ENCODE results near the gene GNG8. TPM values are rescaled to one million over a fixed set of nuclear protein-coding genes. Genes with fewer than 3 reads are reported as not detected.

The GNG8 gene
- polyA plus RNA-seq, 3 donors = 3.2 to 6.9 (median 3.4) TPM

DNA sequence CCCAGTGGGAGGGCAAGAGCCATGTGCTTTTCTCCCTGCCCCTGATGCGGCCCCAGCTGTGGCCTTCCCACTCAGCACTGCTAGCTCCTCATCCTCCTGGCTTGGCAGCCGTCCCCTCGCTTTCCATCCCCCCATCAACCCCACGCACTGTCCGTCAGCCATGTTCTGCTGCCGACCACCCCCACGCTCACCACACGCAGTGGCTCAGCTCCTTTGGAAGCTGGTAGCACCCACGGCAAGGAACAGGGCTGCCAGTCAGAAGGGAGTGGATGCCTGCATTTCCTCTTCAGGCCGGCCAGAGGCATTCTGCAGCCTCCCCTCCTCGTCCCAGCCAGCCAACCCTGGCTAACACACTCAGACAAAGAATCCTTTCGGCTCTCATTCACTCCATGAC is 28.6 kb downstream of the GNG8 start:
- DNase-seq (ENCODE audit: extremely low read depth in 1 of 11, low read depth in 9 of 11, low spot score in 4 of 11) = no peak

DNA sequence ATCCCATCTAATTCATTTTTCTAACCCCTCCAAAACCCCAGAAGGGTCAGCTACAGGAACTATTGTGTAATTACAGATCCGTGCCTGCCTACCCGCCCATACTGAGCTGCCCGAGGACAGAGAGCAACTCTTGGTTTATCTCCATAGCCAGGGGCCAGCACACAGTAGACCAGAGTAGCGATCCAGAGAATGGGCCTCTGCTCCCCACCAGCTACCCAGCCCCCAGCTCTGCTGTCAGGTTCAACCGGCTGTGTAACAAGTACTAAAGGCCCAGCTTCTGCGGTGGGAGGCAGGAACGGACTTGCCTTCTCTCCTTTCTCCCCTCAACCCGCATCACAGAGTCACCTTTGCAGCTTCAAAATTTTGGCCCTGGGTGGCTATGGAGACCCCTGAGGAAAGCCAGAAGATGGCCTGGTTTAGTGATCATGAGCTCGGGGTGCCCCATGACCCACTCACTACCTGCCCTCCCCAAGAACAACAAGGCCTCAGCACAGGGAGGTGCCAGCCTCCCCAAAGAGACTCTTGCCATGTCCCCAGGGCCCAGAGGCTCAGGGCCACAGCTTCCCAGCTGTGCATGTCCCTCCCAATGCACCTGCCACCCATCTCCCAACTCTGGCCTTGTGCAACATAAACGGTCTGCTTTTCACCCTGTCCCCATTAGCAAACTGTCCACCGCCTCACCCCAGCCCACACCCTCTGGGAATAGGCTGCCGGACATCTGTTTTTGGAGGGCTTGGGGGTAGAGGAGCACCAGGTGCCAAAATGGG is 29.1 kb downstream of the GNG8 start:
- DNase-seq (ENCODE audit: extremely low read depth in 1 of 11, low read depth in 9 of 11, low spot score in 4 of 11) = no peak

DNA sequence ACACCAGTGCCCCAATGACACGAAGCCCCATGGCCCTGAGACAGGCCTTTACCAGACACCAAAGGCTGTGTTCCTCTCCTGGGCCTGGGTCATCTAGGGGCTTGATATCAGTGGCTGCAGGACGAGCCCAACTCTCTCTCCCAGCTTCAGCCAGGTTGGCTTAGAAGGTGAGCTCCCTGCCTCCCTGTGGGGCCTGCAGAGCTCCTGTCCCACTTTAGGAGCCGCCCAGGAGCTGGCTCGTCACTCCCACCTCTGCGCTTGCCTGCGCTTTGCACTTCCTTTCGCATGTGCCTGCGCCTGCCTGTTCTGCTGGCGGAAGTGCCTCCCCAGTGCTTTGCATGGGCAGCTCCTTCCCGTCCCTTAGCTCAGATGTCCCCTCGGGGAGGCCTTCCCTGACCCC is 30.0 kb downstream of the GNG8 start:
- DNase-seq (ENCODE audit: extremely low read depth in 1 of 11, low read depth in 9 of 11, low spot score in 4 of 11) = no peak

DNA sequence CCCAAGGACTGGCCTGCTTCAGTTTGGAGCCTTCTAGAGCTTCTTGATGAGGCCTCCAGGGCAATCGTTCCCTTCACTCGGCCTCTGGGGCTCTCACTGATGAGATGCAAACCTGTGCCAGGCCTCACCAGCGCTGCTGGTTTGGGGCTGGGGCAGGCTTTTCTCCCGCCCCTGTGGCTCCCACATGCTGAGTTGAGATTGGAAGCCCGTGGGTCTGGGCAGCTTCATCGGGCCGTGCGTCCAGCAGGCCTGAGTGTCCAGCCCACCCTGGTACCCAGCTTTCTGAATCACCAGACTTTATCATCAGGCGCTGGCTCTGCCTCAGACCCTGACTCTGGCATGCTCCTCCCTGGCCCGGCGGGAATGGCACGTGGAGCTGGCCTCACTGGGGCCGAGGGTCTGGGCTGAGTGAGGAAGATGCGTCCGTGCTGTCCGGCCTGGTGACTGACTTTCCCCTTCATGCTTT is 30.6 kb downstream of the GNG8 start:
- DNase-seq (ENCODE audit: extremely low read depth in 1 of 11, low read depth in 9 of 11, low spot score in 4 of 11) = no peak

DNA sequence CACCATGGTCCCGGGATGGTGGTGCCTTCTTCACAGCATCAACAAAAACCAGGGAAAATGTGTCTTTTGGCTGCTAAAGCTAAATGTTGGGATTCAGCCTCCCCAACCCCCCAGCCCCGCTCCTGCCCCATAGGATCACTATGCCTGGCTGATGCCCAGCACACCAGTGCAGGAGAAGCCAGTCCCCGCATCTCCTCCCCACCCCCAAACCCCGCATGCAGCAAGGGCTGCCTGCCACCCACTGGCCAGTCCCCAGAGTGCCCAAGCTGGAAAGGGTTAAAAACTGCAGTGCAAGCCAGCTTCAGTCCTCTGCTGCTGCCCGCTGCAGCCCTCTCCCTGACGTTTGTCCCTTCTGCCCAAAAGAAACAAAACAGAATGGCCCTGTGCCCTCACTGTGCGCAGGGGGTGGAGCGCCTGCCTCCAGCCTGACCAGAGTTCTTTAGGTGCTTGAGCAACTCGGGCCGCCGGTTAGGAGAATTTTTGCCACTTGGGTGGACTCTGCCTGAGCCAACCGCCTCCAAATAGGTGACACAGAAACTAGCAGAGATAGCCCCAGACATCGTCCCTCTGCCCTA is 31.1 kb downstream of the GNG8 start:
- no peak for DNase-seq (ENCODE audit: extremely low read depth in 1 of 11, low read depth in 9 of 11, low spot score in 4 of 11)

DNA sequence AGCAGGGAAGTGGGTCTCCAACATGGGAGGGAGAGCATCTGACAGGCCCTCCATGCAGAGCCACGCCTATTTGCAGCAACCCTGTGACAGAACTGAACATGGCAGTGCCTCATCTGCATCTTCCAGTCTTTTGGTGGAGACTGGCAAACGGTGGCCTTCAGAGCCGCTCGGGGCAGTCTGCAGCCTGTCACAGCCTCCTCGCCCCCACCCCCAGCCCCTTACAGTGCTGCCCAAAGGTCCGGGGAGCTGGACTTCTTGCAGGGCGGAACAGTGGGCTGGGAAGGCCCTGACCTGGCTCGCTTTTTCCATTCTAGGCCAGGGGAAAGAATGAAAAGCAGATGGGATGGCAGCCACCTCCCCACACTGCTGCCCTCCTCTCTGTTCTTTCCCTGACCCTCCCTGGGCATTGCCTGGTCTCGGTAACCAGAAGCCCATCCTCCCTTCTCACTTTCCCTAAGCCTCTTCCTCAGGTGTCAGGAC is 32.2 kb downstream of the GNG8 start:
- DNase-seq (ENCODE audit: extremely low read depth in 1 of 11, low read depth in 9 of 11, low spot score in 4 of 11) = no peak

DNA sequence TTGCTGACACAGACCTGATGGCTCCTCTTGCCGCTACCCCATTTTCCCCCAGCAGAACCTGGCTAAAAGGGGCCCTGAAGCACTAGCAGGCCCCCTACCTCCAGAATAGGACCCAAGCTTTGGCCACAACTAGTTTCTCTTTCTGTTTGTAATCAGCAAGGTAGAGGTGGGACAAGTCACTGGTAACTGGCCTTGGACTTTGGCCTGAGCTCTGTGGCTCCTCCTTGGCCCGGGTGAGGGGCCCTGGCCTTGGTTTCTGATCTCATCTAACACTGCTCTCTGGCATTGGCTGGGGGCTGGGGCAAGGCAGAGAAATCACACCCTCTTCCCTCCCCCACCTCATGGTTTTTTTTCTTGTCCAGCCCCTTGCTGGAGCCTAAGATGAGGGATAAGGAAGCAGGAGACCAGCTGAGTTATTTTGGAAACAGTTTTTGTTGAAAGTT is 32.8 kb downstream of the GNG8 start:
- no peak for DNase-seq (ENCODE audit: extremely low read depth in 1 of 11, low read depth in 9 of 11, low spot score in 4 of 11)

DNA sequence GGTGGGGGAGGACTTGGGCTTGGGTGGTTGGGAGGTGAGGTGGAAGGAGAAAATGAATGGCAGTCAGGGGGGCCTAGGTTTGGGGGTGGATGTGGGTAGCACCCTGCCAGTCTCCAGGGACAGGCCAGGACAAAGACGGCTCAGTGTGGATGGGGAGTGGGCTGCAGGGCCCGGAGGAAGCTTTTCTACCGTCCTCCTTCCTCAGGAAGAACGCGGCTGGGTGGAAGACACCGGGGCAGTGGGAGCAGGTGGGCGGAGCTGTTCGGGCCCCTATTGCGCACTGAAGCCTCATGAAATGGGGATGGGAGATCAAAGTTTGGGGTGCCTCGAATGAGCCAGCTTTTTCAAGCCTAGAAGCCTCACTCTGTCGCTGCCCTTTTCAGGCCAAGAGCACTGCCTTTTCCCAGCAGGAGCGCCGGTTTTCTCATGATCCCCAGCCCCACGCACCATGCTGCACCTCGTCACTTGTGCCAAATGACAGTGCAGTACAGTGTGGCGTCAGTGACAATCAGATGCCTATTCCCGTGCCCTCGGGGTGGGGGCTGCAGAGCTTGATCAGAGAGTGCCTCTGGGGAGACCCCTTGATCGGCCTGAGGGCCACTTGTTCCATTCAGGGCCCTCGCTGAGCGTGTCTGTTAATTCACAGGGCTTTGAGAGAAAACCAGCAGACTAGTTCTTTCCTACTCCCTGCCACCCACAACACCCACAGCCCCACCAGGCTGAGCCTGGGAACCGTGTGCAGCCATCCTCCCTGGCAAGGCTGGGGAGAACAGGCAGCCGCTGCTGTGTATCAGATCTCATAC is 33.4 kb downstream of the GNG8 start:
- no peak for DNase-seq (ENCODE audit: extremely low read depth in 1 of 11, low read depth in 9 of 11, low spot score in 4 of 11)

DNA sequence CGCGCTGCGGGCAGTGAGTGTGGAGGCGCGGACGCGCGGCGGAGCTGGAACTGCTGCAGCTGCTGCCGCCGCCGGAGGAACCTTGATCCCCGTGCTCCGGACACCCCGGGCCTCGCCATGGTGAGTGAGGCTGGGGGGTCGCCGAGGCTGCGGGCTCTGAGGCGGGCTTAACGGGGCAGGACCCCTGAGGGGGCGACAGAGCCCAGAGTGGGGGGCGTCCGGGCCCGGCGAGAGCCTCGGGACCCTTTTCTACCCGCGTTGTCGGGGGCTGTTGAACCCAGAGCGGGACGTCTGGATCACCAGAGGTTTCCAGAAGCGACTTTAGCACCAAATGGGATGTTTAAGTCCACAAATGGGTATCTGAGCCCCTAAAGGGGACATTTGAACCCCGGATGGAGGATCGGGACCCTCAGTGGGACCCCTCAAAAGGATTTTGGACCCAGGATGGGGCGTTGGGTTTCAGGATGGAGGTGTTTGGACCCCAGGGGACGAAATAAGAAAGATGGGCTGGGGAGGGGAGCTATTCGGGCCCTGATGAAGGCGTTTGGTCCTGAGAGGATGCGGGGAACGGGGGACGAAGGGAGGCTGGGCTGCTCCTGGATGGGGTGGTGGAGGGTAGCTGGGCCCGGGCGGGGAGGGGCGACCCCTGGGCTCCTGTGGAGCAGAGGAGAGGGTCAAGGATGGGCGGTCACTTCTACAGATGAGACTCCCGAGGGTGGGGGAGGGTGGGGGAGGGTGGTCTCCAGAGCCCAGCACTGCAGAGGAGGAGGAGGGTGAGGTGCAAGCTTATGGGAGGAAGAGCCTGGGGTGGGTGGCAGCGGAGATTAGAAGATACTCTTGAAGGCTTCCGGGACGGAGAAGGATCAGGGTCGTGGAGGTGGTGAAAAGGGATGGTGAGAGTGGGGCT is 34.4 kb downstream of the GNG8 start, which contains the start of gene CALM3:
TSS of gene CALM3 (plus strand) at position 13 of the 907 bp plus-strand sequence. CDS start at position 118, 105 bp downstream.
- DNase-seq (ENCODE audit: extremely low read depth in 1 of 11, low read depth in 9 of 11, low spot score in 4 of 11) = no peak

DNA sequence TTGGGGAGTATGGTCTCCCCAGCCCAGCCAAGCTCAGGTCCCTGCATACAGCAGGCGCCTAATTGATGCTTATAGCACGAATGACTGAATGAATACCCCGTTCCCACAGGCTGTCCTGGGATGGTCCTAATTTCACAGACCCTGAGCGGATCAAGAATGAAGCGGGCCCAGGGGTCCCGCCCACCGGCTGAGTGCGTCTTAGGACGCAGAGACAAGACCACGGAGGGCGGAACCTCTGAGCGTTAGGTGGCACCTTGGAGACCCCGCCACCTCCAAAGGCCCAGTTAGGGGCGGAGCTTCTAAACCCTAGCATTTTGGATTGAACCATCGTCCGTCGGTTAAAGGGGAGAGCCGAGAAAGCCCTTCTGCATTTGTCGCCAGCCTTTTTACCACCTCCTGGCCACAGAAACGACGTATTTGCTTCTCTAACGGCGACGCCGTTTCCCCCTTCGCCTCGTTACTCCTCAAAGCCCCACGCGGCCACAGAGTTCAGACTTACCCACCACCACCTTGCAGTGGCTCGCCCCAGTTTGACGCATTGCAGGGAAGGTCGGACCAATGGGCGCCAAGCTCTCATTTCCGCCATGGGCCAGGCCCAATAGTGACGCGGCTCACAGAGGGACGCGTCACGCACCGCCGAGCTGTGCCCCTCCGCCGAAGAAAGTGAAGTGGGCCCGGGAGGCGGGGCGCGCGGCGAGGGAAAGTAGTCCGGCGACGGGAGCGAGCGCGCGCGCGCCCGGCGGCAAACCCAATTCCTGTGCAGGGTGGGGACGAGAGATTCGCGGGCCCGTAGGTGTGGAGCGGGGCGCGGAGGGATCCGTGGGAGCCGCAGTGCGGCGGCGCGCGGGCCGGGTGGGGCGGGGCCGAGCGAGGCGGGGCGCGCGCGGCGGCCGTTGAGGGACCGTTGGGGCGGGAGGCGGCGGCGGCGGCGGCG is 35.4 kb downstream of the GNG8 start:
- DNase-seq (ENCODE audit: extremely low read depth in 1 of 11, low read depth in 9 of 11, low spot score in 4 of 11) = peak; percentile 96 to 99 (median 98)

DNA sequence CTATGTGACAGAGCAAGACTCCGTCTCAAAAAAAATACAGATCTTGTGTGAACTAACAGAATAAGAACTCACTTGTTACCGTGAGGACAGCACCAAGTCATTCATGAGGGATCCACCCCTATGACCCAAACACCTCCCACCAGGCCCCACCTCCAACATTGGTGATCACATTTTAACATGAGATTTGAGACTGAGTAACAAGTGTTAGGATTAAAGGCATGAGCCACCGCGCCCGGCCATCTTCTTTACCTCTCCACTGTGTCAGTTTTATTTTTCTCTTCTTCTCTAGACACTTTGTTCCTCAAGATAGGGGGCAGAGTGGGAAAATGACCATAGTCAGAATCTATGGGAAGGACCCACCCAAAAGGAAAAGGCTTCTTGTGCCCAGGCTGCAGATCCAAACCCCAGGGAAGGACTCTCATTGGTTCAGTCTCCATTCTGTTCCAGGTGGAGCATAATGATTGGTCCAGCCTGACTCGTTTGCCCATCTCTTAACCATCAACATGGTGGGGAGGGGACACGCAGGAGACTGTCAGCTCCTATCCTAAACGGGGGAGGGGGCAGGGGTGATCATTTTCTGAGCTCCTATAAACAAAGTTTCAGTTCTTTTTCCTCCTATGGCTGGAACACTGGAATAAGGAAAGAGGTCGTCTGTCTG is 36.2 kb downstream of the GNG8 start:
- DNase-seq (ENCODE audit: extremely low read depth in 1 of 11, low read depth in 9 of 11, low spot score in 4 of 11) = no peak

DNA sequence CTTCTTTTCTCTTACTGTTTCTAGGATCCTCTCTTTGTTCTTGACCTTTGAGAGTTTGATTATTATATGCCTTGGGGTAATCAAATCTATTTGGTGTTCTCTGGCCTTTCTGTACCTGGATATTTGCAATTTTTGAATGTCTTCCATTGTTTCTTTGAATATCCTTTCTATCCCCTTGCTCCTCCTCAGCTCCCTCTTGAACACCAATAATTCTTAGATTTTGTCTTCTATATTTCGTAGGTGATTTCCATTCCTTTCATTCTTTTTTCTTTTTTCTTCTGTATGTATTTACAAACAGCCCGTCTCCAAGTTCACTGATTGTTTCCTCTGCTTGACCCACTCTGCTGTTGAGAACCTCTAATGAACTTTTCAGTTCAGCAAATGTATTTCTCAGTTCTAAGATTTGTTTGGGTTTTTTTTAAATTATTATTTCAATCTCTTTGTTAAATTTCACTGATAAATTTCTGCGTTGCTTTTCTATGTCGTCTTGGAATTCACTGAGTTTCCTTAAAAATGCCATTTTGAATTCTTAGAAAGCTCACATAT is 37.6 kb downstream of the GNG8 start:
- no peak for DNase-seq (ENCODE audit: extremely low read depth in 1 of 11, low read depth in 9 of 11, low spot score in 4 of 11)

DNA sequence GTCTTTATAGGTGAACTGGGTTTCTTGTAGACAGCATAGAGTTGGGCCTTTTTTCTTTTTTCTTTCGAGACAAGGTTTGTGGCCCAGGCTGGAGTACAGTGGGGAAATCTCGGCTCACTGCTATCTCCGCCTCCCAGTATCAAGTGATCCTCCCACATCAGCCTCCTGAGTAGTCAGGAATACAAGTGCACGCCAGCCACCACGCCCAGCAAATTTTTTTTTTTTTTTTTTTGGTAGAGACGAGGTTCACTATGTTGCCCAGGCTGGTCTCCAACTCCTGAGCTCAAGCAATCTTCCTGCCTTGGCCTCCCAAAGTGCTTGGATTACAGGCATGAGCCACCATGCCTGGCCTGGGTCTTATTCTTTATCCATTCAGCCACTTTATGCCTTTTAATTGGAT is 40.0 kb downstream of the GNG8 start:
- DNase-seq (ENCODE audit: extremely low read depth in 1 of 11, low read depth in 9 of 11, low spot score in 4 of 11) = no peak

DNA sequence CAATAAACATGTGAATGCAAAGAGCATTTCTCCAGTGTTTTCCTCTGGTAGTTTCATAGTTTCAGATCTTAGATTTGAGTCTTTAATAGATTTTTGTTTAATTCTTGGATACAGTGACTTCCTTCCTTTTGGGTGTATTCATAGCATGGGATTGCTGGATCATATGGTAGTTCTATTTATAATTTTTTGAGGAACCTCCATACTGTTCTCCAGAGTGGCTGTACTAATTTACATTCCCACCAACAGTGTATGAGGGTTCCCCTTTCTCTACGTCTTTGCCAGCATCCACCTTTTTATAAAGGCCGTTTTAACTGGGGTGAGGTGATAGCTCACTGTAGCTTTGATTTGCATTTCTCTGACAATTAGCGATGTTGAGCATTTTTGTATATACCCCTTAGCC is 44.1 kb downstream of the GNG8 start:
- DNase-seq (ENCODE audit: extremely low read depth in 1 of 11, low read depth in 9 of 11, low spot score in 4 of 11) = no peak

DNA sequence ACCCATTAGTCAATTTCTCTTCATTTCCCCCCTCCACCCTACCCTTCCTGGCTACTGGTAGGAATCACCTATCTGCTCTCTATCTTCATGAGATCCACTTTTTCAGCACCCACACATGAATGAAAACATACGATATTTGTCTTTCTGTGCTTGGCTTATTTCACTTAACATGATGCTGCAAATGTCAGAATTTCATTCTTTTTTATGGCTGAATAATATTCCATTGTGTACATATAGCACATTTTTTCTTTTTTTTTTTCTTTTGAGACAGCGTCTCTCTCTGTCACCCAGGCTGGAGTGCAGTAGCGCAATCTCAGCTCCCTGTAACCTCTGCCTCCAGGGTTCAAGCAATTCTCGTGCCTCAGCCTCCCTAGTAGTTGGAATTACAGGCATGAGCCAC is 44.7 kb downstream of the GNG8 start:
- no peak for DNase-seq (ENCODE audit: extremely low read depth in 1 of 11, low read depth in 9 of 11, low spot score in 4 of 11)

DNA sequence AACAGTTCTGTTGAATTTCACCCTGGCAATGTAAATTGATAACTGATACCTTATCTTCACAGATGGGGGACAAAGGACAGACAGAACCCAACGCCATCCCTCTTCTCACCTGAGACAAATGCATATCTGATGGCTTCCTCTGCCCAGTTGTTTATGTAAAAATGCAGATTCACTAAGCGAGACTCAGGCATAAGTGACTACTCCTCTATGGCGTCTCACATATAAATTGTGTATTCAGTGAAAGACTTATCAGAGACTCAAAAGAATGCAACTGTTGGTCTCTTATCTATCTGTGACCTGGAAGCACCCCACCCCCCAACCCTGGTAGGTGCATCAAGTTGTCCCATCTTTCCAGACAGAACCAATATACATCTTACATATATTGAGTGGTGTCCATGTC is 48.1 kb downstream of the GNG8 start:
- no peak for DNase-seq (ENCODE audit: extremely low read depth in 1 of 11, low read depth in 9 of 11, low spot score in 4 of 11)

DNA sequence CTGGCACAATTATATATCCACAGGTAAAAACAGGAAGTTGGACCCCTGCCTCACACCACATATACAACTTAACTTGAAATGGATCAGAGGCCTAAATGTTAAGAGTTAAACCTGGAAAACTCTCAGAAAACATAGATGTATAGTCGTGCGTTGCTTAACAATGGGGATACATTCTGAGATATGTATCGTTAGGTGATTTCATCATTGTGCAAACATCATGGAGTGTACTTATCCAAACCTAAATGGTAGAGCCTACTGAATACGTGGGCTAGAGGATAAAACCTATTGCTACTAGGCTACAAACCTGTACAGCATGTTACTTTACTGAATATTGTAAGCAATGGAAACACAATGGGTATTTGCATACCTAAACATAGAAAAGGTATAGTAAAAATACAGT is 49.7 kb downstream of the GNG8 start:
- DNase-seq (ENCODE audit: extremely low read depth in 1 of 11, low read depth in 9 of 11, low spot score in 4 of 11) = no peak

All from renal cortex interstitium (tissue), 11 donors.